COR-L47 (cell line): ENCODE data around the gene TBL1XR1.

Experiments
- DNase-seq: peaks from one replicate; lab custom pipeline; 2025; lab: John Stamatoyannopoulos, UW

The TBL1XR1 gene

DNA sequence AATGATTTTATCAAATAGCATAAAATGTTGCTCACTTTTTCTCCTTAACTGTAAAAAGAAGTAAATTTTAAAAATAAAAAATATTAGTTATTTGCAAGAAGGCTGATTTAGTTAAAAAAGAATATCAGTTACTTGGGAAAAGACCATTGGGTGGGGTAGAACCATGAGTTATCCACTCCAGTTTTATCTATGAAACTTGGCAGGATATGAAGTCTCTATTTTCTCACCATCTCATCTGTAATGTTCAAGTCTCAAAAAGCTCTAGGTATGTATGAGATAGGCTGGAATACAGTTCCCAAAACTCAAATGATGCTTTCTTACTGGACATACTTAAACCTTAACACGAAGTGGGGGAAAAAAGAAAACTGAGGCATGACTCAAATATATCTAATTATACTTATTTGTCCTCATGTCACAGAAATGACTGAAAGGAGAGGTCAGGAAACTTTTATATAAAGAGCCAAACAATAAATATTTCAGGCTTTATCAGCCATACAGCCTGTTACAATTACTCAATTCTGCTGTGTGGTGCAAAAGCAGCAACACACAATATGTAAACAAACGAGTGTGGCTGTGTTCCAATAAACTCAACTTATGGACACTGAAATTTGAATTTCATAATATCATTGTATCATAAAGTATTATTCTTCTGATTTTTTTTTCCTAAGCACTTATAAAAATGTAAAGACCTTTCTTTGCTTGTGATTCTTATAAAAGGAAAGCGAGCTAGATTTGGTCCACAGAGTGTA lies 131.8 kb downstream of the TBL1XR1 start:
- DNase-seq: no peak

- no peak for DNase-seq
Measured at GRCh38 chr3:177062052-177062732, 135.1 kb downstream of the TBL1XR1 start.

GRCh38 chr3:177061369-177061768 lies 135.9 kb downstream of the TBL1XR1 start:
- no peak for DNase-seq

DNA sequence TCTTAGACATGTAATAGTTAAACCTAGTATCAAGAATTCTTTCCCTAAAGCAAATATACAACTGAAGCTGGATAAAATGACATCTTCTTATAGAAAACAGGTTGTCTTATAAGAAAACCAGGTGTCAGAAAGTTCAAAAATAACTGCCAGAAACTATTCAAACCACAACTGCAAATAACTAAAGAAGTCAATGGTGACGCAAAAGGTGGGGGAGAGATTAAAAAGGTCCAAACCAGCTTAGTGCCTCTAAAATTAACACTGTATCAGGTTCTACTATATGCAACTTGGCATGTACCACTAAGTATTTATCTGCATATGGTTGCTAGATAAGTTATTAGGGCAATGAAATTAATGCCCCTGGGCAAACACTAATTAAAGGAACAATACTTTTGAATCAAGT lies 136.8 kb downstream of the TBL1XR1 start:
- DNase-seq: no peak

DNA sequence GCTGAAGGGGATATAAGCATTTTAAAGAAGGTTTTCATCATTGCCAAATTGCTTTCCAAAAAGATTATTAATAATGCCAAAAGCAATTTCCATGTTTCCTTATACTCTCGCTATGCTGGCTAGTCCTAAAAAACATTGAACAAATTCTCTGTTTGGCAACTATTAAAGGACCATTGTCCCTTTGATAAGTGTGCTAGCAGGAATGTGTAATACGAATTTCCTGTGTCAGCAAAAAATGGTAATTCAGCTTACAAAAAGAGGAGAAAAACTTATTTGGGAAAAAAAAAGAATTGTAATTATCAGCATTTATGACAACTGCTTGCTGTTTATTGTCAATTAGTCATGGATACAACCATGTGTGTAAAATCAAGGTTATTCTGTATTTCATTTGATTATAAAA lies 138.6 kb downstream of the TBL1XR1 start:
- DNase-seq: no peak

- no peak for DNase-seq
Measured at GRCh38 chr3:177057768-177058167, 139.5 kb downstream of the TBL1XR1 start.

DNA sequence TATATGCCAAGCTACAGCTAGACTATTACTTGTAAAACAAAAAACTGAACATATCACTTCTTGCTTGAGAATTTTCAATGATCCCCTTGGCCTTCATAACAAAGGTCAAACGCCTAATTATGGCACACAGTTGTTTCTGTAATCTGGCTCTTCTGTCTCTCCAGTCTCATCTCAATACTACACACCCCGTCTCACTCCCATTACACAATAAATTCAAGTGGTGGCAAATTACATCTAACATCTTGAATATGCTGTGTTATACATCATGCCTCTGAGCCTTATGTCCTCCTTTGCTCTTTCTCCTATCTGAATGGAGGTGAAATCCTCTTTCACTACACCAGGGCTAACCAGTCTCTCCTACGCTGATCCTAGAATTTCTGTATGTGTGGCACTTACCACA lies 140.4 kb downstream of the TBL1XR1 start:
- no peak for DNase-seq

- DNase-seq: no peak
Measured at GRCh38 chr3:177055605-177056571, 141.4 kb downstream of the TBL1XR1 start.

DNA sequence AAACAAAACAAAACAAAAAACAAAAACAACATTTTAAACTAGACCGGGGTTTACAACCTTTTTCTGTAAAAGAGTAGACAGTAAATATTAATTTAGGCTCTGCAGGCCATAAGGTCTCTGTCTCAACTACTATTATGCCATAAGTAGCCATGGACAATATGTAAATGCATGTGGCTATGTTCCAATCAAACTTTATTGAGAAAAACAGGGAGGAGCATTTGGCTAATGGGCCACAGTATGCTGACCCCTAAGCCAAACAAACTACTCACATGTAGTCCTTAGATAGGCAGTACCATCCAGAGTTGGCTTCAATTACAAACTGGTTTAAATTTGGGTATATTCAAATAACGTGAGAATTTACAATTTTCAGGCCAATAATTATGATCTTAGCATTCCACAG lies 144.2 kb downstream of the TBL1XR1 start:
- DNase-seq: no peak

- no peak for DNase-seq
Measured at GRCh38 chr3:177051411-177051810, 145.9 kb downstream of the TBL1XR1 start.

- DNase-seq: peak; percentile 68
Measured at GRCh38 chr3:177050501-177051237, 146.6 kb downstream of the TBL1XR1 start.

- no peak for DNase-seq
Measured at GRCh38 chr3:177045767-177046166, 151.5 kb downstream of the TBL1XR1 start.

DNA sequence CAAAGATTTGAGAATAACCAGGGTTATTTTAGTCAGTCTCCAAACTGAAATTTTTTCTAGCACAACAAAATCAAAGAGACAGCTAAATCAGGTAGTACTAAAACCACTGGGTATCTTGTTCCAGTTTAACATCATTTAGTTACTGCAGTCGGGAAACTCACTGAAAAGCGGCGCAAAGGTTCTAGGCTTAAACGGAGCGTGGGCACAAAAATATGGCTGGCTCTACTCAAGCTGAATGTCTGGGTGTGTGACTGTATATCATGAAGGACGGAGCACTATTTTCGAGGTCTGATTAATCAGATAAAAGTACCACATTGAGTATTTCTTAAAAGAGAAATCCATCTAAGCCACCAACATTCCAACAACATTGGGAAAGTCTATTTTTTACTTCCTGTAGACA lies 152.1 kb downstream of the TBL1XR1 start:
- no peak for DNase-seq

DNA sequence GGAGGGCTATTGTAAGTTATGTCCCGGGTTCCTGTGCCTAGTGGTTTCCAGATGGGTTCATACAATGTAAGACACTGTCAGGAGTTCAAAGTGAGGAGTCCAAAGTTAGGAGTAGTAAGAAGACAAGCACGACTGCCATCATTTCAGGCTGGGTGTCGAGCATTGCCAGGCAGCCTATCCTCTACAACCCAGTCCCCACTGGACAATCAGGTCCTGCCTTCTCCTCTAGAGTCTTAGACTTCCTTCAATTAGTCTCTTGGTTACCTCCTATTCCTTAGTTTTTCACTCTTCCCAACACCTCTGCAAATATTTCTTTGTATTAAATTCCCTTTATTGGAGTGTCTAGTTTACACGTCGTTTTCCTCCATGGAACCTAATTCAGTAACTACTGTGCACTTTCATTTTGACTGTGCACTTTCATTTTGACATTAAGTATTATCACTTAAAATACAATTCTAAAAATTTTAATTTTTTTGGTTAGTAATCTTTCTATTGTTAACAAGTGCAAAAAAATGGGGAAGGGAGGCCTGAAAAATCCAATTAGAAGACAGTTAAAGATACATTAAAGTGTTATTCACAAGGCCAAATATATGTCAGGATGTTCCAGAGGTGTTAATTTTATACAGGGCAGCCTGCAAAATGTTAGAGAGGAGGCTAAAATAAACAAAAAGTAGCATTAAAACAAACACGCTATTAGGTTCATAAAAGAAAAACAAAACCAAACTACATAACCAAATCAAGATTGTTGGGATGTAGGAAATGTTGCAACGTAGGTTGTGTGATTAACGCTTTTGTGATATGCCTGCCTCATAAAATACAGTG lies 155.3 kb downstream of the TBL1XR1 start:
- DNase-seq: no peak

DNA sequence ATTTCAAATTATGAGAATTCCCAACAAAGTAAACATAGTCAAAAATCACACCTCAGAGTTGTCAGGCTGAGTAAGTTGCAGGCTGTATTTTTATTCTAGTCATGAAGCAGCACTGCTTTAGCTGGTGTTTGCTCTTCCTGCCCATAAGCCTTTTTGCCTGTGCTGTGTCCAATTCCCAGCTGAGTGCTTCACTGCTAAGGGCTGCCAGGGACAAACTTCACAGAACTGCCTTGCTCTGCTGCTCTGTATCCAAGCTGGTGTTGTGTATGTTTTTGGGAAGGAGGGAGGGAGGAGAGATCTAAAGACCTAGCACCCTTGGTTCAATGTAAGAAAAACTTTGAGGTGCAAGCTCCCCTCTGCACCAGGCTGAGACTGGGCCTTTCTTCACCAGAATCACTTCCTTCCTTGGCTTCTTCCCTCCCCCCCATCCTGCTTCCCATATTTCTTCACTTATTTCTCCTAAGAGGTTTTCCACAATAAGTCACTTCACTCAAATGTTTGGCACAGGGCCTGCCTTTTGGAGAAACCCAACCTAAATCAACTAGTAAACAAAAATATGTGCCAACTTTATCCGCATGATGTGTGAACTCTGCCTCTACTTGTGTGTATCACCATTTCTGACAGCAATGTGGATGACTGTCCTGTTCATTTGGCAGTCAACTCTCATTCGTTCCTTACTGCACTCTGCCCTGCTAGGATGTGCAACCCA lies 156.1 kb downstream of the TBL1XR1 start:
- DNase-seq: no peak

GRCh38 chr3:177039490-177040274 lies 157.6 kb downstream of the TBL1XR1 start:
- no peak for DNase-seq

- DNase-seq: no peak
Measured at GRCh38 chr3:177037241-177037640, 160.0 kb downstream of the TBL1XR1 start.

- DNase-seq: peak; percentile 95
Measured at GRCh38 chr3:177035676-177036075, 161.6 kb downstream of the TBL1XR1 start.

GRCh38 chr3:177034832-177035475 lies 162.3 kb downstream of the TBL1XR1 start:
- DNase-seq: no peak
